Bone marrow (tissue), 2 donors: ENCODE measurements around the gene CAST.
"Not testable (repeated sequence)": the region's sequence is repeated elsewhere in the genome, so short reads cannot be mapped to it uniquely, and the experiment has no call there.

ENCODE experiments used
- DNase-seq, 2 donors: peaks; one replicate each; lab custom pipeline; 2025; lab: John Stamatoyannopoulos, UW

CAST gene, protein sequence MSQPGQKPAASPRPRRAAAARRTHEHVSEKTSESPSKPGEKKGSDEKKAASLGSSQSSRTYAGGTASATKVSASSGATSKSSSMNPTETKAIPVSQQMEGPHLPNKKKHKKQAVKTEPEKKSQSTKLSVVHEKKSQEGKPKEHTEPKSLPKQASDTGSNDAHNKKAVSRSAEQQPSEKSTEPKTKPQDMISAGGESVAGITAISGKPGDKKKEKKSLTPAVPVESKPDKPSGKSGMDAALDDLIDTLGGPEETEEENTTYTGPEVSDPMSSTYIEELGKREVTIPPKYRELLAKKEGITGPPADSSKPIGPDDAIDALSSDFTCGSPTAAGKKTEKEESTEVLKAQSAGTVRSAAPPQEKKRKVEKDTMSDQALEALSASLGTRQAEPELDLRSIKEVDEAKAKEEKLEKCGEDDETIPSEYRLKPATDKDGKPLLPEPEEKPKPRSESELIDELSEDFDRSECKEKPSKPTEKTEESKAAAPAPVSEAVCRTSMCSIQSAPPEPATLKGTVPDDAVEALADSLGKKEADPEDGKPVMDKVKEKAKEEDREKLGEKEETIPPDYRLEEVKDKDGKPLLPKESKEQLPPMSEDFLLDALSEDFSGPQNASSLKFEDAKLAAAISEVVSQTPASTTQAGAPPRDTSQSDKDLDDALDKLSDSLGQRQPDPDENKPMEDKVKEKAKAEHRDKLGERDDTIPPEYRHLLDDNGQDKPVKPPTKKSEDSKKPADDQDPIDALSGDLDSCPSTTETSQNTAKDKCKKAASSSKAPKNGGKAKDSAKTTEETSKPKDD

GRCh38 chr5:96661855-96662724 lies at the start of gene CAST:
Gene CAST (plus strand): TSS chr5:96662376. CDS start chr5:96662423, 47 bp downstream.
- DNase-seq = peak; percentile 60 to 75

GRCh38 chr5:96614110-96614691 lies 48.0 kb upstream of the CAST start:
- DNase-seq = peak; percentile 7 to 11

- DNase-seq = no peak
Measured at GRCh38 chr5:96615223-96615622, 47.0 kb upstream of the CAST start.

DNA sequence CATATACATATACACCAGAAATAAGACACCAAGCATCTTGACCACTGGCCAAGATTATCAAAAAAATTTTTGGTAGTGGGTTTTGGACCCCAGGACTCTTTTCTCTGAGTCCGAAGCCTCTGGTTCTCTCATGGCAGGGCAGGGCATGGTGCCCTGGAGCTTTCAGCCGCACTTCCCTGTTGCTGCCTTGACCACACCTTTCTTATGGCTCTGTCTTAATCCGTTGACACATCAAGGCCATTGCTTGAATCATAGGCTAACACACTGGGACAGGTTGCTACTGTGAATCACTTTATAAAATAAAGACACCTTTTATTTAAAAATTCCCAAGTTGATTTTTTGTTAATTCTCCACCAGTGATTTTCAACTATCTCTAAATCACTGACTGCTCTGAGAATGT lies 45.4 kb upstream of the CAST start:
- no peak for DNase-seq

GRCh38 chr5:96618311-96619016 lies 43.7 kb upstream of the CAST start:
- not testable (repeated sequence) for DNase-seq

DNA sequence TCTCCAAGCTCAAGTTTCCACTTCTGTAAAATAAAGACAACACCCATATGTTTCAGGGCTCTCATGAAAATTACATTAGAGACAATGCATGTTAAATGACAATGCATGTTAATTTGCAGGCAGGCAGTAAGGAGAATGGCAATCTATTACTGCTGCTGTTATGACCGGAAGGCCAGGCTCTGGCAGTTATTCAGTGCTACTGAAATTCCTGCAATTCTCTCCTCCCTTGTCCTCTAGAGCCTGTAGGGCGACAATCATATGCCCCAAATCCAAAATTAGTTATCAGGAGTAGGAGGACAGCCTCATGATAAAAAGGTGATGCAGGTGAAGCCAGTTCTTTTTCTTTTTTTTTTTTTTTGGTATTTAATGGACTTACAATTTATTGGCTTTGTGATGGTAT lies 42.2 kb upstream of the CAST start:
- DNase-seq = no peak

GRCh38 chr5:96624596-96624995 lies 37.6 kb upstream of the CAST start:
- no peak for DNase-seq

- no peak for DNase-seq
Measured at GRCh38 chr5:96625365-96625764, 36.8 kb upstream of the CAST start.

DNA sequence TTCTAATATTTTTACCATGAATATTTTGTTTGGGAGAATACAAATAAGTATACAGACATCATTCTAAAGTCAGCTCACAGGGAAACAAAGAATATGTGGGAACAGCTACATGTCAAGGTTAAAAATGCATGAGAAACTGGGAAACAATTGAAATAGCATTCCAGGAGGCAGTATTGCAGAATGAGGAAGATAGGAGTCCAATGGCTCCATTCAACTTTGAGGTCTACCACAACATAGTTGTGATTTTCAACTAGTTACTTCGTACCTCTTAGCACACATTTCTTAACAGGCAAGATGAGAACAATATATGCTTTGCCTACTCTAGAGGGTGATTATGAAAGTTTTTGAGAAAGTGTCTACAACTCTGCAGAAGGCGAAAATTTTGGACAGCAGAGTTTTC lies 35.2 kb upstream of the CAST start:
- no peak for DNase-seq

GRCh38 chr5:96627792-96628398 lies 34.3 kb upstream of the CAST start:
- no peak for DNase-seq

GRCh38 chr5:96628406-96628805 lies 33.8 kb upstream of the CAST start:
- no peak for DNase-seq

GRCh38 chr5:96629774-96630173 lies 32.4 kb upstream of the CAST start:
- DNase-seq = no peak

GRCh38 chr5:96633820-96634219 lies 28.4 kb upstream of the CAST start:
- no peak for DNase-seq

GRCh38 chr5:96634881-96635280 lies 27.3 kb upstream of the CAST start:
- no peak for DNase-seq

DNA sequence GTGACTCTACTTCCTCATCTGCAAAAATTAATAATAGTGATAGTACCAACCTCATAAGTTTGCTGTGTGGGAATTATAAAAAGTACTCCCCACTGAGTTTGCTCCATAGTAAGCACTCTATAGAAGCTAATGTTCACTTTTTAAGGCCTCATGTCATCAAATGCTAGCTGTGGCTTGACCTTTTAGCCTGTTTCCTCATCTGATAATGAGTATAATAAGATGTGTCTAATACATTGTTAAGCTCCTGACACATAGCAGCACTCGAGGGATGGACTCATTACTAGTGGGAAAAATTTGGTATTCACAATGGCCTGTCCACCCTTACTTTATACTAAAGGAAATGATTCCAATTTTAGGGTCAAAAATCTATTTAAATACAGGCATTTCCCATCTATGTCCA lies 26.1 kb upstream of the CAST start:
- DNase-seq = no peak

GRCh38 chr5:96636594-96636993 lies 25.6 kb upstream of the CAST start:
- DNase-seq = no peak

DNA sequence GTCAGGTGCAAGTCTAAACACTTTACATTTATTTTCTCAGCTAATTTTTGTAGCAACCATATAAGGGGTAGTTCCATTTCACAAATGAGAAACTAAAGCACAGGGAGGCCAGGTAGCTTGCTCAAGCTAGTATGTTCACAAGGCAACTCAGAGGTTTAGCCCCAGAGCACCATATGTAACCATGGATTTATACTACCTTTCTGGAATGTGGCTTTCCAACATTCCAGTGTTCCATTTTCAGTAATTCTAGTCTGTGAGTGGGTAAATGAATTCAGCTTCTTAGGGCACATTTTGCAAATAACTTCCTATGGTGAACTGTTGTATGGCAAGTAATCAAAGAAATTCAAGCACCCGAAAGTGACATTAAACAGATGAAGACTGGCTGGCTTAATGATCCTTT lies 25.0 kb upstream of the CAST start:
- DNase-seq = no peak

DNA sequence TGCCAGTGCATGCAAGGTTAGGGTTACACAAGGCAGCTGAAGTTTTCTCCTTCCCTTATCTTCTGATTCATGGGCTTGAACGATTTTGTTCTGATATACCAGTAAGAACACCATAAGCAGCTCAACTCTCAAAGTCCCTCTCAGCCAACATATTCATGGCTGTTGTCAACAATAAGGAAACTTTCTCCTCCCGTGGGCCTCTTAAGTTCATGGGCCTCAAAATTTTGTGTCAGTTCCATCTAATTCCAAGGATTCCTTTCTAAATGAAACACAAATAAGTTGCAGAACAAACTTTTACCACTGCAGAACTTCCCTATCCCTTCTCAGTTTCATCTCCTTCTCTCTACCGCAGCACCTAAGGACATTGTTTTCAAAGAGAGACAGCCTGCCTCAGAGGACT lies 23.6 kb upstream of the CAST start:
- DNase-seq = no peak

- no peak for DNase-seq
Measured at GRCh38 chr5:96640696-96641095, 21.5 kb upstream of the CAST start.

DNA sequence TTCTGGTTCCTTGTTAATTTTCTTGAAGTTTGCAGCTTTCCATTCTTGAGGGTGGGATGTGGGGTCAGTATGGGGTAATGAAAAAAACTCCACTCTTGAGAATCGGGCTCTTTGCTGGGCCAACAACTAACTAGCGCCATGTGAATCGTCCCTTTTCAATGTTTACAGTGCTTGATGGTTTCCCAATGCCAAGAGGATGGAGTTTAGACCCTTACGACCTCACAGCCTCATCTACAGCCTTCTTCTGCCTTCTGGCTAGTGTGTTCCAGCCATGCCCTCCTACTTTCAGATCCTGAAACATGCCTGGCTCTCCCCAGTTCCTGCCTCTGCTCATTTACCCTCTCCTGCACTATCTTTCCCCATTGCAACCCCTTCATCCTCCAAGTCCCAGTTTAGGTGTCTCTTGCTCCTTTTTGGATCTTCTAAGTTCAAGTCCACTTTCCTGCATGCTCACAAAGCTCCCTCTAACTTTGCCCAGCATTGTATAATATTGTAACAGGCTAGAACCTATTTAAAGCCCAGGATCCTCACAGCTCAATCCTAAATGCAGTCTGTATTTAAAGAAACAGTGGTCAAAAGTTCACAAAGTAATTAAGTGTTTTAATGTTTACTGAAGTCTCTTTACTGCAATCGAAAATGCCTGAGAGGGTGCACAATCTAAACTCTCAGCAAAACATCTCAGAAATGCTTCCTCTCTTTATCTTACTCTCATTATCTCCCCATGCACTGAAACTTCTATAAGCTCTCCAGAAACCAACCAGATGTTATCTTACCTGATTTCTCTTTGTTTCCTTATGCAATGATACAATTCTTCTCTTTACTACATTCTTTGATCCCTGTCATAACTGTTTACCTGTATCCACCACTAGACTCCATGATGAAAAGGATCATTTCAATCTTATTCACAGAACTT lies 20.6 kb upstream of the CAST start:
- no peak for DNase-seq
